HG02642 (cell line): ENCODE results near the gene CYP26C1.
"Not testable (repeated sequence)": the region's sequence is repeated elsewhere in the genome, so short reads cannot be mapped to it uniquely, and the experiment has no call there.

ENCODE experiments used
- ATAC-seq: cut with Tn5 transposase; IDR thresholded peaks from one replicate; pipeline ENCODE4 v1.9.1; 2021; ENCODE audit warnings: mild to moderate bottlenecking; ENCODE audit not compliant: unreplicated experiment, poor library complexity

The CYP26C1 gene

DNA sequence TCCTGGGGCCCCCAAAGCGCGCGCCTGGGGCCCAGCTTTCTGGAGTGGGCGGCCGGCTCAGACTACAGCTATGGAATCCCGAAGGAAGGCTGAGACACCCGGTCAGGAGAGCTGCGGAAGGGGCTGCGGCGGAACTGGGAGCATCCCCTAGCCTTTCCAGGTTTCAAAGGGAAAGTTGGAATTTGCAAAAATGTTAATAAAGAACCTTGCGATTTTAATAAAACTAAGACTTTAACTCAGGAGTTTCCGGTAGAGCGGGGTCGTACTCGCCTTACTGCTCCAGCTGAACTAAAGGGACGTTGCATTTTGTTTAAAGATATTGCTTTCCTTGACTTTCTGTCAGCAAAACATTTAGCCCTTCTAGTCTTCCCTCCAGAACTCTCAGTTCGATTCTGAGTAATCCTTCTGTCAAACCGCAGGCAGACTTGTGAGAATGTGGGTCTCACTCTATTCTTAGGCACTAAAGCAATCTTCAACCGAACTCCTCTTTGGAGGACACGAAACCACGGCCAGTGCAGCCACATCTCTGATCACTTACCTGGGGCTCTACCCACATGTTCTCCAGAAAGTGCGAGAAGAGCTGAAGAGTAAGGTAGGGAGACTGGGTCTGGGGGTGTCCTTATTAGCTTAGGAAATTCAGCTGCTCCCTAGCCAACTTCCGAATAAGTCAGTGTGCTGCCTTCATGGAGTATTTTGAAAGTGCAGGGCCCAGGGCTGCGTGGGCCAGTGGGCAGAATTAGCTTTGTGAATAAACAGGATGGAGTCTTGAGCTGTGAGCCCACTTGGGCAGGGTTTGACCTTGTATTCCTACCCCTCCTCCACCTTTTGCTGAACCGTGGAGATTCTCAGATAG lies 15.0 kb downstream of the CYP26C1 start:
- no peak for ATAC-seq

DNA sequence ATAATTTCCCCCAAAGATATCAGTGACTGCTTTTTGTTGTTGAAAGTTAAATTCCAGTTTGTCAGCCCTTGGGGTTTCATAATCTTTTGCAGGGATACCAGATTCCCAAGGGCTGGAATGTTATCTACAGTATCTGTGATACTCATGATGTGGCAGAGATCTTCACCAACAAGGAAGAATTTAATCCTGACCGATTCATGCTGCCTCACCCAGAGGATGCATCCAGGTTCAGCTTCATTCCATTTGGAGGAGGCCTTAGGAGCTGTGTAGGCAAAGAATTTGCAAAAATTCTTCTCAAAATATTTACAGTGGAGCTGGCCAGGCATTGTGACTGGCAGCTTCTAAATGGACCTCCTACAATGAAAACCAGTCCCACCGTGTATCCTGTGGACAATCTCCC lies 16.3 kb downstream of the CYP26C1 start:
- ATAC-seq, result no peak

DNA sequence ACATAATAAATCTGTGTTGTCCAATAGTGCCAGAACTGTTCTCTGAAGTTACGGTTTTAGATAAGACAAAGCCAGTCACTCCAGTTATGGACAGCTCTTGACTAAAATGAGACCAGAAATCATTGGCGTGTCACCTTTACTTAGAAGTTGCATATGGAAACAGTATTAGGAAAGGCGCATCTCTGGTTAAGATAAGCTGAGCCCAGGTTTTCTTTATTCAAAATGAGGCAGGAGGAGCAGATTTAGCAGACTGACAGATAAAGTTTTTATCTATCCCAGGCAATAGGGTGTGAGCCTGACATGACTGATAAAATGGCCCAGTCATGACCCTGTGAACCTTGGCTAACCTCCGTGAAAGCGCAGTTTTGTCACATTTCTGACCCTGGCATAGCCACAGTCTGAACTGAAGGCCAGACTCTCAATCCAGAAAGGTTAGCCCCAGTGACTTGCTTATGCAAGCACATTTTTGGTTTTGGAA lies 17.3 kb downstream of the CYP26C1 start:
- ATAC-seq, result no peak

DNA sequence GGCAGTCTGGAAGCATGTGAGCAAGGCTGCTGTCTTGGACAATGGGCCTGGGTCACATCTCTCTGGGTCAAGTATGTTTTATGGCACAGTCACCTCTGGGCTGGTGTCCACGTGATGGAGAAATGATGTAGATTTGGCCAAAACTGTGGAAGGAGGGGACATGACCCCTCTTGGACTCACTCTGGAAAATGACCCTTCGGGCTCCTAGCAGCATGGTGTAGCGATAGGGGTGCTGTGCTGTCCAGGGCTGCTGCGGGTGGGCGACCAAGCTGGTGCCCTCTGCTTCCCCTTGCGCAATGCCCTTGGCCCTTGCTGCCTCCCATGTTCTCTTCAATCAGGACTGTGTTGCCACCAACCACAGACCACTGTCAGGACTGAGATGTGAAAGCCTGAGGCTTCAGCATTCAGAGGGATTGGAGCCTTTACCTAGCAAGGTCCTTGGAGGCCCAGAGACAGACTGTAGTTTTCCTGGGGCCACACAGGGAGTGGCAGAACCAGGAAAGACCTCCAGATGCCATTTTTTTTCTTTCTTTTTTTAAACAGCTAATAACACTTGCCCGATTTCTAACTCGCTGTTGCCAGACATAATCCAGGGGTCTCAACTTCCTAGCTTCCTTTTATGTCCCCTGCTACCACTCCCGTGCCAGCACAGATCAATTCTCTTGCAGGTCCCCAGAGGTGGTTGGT lies 19.2 kb downstream of the CYP26C1 start:
- ATAC-seq, result no peak

DNA sequence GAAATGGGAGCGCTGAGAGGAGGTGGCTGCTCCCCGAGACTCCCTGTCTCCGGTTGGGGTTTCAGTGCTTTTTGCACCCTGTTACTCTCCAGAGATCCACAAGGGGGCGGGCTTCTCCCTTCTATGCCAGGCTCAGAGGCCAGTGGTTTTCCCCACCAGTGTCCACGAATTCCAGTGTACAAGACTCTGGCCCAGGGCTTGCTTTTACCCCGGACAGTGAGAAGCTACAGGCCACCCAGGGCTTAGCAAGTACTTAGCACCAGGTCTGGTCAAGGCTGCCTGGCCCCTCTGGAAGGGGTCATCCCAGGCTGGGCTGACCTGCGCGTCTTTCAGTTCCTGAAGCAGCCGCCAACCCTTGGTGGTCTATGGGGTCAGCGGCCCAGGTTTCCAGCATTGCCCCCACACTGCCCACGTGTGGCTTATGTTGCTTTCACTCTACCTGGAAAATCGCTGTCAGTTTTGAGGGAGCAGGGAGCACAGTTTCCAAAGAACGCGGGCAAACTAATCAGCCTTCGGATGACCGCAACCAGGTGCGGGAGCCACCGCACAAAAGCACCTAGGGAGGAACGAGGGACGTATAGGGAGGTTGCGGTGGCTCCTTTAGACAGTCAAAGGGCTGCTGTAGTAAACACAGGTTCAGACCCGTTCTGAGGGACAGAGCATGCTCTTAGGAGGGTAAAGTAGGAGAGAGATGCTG lies 19.9 kb downstream of the CYP26C1 start:
- ATAC-seq, result peak; percentile 57

DNA sequence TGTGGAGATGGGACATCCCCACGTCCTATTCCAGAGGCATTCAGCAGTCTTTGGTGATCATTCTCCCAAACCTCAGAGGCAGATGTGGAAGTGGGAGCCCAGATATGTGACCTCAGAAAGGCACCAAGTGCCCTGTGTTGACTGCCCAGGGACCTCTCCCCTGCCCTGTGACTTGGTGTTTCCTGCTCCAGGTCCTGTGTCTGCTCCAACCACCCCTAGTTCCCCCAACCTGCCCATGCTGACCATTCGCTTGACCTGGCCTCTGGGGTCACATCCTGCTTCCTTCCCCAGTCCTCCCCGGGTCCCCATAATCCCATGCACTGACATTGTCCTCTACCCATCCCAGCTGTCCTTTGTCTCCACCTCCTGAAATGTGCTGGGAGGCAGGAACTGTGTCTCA lies 20.7 kb downstream of the CYP26C1 start:
- ATAC-seq, result no peak

DNA sequence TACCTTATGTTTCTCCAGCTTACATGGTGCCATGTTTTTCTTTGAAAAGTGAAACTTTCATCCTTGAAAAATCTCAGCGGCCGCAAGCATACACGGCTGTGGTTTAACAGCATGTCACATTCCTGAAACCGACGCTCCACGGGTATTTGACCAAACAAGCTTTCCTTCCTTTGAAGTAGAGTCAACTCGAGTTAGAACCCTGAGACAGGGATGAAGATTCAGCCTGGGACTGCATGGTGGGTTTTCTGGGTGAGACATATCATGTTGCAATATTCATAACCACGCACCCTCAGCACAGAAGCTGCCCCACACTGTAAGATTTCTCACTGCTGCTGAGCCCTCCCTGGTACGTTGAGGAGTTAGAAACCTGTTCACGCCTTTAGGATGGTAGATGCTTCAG lies 21.2 kb downstream of the CYP26C1 start:
- ATAC-seq, result no peak

DNA sequence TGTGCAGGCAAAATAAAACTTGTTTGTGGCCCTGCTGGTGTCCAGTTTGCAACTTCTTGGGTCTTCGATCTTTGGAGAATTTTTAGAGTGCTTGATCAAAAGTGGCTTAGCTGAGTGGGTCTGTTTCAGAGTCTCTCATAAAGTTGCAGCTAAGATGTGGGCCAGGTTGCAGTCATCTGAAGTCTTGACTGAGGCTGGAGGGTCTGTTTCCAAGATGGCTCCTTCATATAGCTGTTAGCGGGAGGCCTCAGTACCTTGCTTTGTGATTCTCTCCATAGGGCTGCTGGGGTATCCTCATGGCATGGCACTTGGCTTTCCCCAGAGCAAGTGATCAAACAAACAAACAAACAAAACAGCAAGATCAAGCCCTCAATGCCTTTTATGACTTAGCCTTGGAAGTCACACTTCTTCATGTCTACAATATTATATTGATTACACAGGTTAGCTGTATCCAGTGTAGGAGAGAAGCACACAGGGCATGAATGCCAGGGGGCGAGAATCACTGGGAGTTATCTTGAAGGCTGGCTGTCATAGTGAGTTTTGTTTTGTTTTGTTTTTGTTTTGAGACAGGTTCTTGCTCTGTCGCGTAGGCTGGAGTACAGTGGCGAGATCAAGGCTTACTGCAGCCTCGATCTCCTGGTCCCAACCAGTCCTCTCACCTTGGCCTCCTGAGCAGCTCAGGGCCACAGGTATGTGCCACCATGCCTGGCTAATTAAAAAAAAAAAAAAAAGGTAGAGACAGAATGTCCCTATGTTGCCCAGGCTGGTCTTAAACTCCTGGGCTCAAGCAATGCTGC lies 23.3 kb downstream of the CYP26C1 start:
- no peak for ATAC-seq

DNA sequence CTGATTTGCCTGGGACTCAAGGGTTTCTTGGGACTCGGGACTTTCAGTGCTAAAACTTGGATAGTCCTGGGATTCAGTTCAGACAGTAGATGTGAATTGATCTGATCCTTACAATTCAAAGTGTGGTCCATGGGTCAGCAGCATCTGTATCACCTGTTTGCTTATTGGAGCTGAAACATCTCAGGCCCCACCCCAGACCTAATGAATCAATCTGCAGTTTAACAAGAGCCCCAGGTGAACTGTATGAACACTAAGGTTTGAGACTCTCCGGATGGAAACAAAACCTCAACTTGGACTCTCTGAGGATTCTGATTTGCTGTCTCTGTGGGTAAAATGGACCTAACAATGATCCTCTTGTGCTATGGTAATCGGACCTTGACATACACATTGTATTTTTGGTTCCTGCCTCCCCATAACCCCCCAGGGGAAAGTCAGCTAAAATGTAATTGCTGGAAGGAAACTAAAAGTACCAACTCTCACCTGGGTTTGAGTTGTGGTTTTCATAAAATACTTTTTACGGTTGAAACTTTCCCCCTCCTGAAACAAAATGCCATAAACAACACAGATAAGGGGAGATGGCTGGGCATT lies 24.8 kb downstream of the CYP26C1 start:
- ATAC-seq, result no peak

DNA sequence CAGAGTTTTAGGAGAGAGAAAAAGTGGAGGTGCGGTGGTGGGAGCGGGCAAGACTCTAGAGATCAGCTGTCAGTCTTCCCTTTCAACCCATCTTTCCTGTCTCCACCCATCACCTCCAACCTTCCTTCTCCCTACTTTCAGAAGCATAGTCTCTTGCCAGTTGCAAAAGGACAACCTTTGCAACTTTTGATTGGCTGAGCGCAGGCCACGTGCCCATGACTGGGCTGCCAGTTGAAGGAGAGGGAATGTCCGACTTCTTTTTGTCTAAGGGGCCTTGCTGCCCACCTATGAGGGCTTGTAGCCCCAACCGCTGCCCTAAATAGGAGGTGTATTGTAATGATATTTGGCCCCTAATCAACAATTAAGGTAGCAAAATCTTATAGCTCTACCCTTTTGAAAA lies 25.7 kb downstream of the CYP26C1 start:
- ATAC-seq, result no peak

DNA sequence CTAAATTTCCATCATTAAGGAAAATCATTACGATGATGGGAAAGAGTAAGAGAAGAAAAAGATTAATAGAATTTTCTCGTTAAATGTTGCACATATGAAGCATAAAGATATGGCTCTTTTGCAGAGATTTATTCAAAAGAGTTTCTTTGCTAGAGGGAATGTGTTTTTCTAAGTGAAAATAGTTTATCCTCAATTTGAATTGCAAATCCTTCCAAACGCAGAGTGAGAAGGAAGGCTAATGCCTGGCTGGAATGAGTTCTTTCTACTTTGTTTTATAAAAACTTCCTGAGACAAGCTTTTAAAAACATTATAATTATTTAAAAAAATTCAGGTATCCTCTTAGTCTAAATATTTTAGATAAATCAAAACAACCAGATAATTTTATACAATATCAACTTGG lies 27.2 kb downstream of the CYP26C1 start:
- no peak for ATAC-seq

DNA sequence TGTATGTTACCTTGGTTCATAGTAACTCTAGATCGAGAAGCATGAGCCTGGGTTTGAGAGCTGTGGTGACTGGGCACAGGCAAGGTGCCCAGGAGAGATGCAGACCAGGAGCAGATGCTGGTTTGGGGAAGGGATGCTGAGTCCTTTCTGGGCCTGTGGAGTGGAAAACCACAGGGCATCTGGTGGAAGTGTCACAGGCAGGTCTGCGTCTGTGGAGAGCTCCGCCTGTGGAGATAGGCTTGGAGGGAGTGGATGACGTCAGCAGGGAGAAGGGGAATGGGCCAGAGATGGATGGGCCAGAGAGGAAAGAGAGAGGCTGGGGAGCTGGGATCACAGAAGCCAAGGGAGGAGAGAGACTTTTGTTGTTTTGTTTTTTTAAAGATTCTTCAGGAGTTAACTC lies 27.9 kb downstream of the CYP26C1 start:
- ATAC-seq, result no peak

DNA sequence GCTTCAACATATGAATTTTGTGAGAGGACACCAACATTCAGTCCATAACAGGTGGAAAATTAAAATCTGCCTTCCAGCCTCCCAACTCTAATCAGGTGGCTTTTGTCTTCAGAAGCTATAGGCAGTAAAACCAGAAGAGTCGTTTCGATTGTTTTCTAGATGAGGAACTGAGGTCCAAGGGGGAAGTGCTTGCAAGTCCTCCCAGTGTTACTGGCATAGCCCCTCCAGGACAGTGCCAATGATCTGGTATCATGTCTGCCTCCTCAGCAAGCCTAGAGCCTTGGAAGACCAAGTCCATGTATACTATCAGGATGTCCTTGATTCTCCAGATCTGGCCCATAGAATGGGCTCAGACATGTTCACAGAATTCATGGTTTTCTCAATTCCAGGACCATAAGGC lies 30.0 kb downstream of the CYP26C1 start:
- no peak for ATAC-seq

DNA sequence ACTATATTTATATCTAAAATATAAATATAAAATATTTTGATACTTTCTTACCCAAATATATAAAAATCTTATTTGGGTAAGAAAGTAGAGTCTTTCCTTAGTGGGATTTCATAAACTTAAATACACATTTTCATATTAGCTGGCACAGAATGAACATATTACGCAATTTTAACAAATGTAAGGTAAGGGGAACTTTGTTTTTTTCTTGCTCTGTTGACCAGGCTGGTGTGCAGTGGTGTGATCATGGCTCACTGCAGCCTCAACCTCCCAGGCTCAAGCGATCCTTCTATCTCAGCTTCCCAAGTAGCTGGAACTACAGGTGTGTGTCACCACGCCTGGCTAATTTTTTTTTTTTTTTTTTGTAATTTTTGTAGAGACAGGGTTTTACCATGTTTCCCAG lies 31.4 kb downstream of the CYP26C1 start:
- no peak for ATAC-seq

DNA sequence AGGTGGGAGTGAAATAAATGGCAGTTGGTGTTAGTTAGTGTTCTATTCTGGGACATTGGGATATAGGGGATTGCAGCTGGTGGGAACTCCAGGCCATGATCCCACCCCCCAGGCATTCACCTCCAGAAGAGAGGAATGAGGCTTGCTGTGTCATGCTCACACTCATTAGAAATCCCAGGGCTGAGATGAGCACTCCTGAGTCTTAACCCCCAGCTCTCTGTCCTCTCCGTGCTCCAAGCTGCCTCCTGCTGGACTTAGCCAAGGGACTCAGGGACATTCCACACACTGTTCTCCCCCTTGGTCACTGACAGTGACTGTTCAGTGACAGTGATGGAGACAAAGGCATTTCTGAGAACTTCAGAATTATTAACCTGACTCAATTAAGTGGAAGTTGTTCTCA lies 34.6 kb downstream of the CYP26C1 start:
- ATAC-seq, result no peak

DNA sequence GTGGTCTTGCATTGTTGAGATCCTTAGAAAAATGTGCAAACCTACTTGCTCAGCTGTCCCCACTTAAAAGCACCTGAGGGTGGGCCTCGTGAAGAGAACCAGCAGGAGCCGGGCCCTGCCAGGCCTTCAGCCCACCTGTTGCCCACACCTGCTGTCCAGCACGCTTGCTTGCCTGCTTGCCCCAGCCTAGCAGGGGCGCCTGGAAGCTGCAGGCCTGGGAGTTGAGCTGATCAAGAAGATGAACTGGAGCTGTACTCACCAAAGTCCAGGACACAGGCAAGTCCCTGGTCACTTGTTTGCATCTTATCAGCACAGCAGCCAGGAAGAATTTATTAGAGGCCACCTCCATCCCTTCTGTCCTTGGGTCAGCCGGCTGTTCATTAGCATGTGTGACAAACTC lies 36.3 kb downstream of the CYP26C1 start:
- no peak for ATAC-seq

DNA sequence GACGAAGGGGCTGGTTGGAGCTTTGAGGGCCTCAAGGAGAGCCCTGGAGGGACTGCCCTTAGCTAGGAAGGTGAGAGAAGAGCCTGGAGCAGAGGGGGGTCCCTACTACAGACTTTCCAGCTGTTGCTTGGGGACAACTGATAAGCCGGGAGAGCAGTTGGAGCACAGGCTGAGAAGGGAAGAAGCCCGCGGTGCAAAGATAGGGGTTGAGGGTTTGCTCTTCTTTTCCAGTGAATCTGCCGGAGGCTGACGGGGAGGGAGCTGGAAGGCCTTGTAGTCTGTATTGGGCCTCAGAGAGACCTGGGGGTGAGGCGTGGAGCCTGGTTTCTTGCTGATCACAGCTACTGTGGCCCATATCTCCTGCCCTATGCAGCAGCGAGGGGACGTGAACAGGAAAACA lies 36.8 kb downstream of the CYP26C1 start:
- ATAC-seq, result no peak

DNA sequence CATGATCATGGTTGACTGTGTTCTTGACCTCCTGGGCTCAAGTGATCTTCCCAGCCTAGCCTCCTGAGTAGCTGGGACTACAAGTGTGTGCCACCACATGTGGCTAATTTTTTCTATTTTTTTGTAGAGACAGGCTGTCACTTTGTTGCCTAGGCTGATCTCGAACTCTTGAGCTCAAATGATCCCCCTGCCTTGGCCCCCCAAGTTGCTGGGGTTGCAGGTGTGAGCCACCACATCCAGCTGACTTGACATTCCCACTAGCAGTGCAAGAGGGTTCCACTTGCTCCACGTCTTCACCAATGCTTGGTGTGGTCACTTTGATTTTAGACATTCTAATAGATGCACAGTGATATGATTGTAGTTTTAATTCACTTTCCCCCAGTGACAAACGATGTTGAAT lies 38.2 kb downstream of the CYP26C1 start:
- no peak for ATAC-seq

DNA sequence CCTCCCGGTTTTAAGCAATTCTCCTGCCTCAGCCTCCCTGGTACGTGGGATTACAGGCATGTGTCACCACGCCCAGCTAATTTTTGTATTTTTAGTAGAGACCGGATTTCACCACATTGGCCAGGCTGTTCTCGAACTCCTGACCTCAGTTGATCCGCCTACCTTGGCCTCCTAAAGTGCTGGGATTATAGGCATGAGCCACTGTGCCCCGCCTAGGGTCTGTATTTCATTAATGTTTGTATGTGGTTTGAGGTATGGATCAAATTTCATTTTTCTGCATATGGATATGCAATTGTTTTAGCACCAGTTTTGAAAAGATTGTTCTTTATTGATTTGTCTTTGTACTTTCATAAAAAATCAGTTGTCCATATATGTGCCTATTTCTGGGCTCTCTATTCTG lies 39.1 kb downstream of the CYP26C1 start:
- ATAC-seq, result no peak

DNA sequence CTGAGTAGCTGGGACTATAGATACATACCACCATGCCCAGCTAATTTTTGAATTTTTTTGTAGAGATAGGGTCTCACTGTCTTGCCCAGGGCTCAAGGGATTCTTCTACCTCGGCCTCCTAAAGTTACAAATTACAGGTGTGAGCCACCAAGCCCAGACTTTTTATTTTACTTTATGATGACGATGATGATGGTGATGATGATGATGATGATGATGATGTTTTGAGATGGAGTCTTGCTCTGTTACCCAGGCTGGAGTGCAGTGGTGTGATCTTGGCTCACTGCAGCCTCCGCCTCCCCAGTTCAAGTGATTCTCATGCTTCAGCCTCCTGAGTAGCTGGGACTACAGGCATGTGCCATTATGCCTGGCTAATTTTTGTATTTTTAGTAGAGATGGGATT lies 40.5 kb downstream of the CYP26C1 start:
- ATAC-seq, result not testable (repeated sequence)
